ENCODE data around the gene KRTAP10-5. TPM values are rescaled to one million over a fixed set of nuclear protein-coding genes. Genes with fewer than 3 reads are reported as not detected.
"Not testable (repeated sequence)": the region's sequence is repeated elsewhere in the genome, so short reads cannot be mapped to it uniquely, and the experiment has no call there.

Gene KRTAP10-5
- total RNA-seq, 1 donor from 2014 or later: not detected

DNA sequence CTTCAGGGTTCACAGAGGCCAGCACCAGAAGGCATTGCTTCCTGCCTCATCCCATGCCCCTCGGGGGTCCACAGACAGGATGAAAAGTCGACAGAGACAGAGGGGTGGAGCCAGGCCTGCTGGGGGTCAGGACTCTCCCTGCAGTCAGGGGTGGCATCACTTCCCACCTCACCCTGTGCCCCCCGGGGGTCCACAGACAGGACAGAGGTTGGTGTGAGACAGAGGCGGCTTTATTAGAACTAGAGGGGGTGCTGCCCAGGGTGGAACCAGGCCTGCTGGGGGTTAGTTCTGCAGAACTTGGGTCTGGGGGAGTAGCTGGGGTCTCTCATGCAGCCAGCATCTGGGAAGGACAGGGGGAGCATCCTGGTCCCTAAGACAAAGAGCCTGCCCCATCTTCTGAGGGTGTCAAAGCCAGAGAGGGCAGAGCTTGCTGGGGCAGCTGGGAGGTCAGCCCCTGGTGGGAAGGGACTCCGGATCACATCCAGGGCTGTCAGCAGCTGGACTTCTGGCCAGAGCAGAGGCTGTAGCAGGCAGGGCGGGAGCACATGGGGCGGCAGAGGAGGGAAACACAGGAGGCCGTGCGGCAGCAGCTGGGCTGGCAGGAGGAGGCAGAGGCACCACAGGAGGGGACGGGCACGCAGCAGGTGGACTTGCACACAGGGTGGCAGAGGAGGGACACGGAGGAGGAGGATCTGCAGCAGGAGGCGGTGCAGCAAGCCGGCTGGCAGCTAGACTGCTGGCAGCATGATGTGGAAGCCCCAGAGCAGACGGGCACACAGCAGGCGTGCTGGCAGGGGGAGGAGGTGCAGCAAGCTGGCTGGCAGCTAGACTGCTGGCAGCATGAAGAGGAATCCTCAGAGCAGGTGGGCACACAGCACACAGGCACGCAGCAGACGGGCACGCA is 10.7 kb upstream of the KRTAP10-5 start:
- DNase-seq: not testable (repeated sequence)

DNA sequence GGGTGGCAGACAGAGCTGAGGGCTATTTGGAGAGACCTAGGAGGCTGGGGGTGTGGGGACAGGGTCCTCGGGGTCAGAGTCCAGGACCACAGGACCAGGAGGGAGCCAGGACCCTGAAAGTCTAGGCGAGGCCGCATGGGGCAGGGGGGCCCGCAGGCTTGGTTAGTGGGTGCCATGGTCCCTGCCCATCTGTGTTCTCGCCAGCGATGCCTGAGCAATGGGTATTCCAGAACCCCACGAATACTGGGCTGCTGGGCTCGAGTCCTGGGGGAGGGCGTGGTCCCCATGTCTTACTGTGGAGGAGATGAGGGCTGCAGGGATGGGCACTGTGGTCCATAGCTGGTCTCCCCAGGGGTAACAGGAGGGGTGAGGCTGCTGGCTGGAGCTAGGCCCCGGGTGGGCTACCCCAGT is 9.9 kb upstream of the KRTAP10-5 start:
- DNase-seq: no peak

GRCh38 chr21:44589586-44590305 is 9.3 kb upstream of the KRTAP10-5 start:
- no peak for DNase-seq

GRCh38 chr21:44589094-44589493 is 8.7 kb upstream of the KRTAP10-5 start:
- DNase-seq: no peak

DNA sequence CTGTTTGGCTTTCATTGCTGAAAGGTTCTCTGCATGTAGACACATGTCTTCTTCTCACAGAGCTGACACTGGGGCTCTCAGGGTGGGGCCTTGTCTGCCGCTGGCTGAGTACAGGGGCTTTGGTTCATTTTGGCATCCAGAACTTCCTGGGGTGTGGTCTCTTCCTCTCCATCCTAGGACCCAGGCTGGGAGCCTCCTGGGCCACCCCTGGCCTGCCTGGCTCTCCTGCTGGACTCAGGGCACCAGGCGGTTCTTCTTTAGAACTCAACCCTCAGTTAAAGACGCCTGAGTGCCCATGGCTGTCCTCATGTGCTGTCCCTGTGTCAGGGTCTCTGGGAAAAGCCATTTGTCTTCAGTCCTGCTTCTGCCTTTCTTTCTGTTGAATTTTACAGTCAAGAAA is 5.5 kb upstream of the KRTAP10-5 start:
- no peak for DNase-seq

- no peak for DNase-seq
Observed at GRCh38 chr21:44583800-44584147, 3.4 kb upstream of the KRTAP10-5 start.

DNA sequence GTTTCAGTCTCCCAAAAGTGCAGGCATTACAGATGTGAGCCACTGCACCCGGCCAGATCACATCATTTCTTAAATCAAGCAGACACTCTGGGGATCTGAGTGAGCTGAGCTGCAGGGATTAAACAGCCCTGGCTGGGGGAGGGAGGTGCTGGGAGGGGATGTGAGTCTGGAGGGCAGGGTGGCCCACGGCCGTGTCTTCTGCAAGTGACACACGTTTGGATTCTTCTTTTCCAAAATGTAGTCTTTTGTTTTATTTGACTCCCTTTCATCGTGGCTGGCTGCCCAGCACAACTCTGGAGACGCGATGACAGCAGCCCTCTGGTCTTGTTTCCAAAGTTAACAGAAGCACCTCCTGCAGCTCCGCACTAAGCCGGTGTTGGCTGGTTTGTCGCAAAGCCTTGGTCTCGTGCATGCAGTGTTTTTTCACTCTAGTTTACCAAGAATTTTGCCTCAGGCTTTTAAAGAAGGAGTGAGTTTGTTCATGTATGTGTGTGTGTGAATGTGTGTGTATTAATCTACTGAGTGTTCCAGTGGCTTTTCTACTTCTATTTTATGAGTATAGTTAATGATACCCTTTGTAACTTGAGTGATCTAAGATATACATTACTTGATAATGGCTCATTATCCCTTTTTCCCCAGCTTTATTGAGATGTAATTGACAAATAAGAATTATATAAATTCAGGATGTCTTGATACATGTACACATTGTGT is 2.8 kb upstream of the KRTAP10-5 start:
- DNase-seq: no peak

GRCh38 chr21:44582055-44582454 is 1.7 kb upstream of the KRTAP10-5 start:
- DNase-seq: no peak

GRCh38 chr21:44581158-44581557 is 754 bp upstream of the KRTAP10-5 start:
- DNase-seq: no peak

- DNase-seq: no peak
Observed at GRCh38 chr21:44579833-44580144, 615 bp downstream of the KRTAP10-5 start.

- no peak for DNase-seq
Observed at GRCh38 chr21:44579056-44579832, 1.2 kb downstream of the KRTAP10-5 start.

DNA sequence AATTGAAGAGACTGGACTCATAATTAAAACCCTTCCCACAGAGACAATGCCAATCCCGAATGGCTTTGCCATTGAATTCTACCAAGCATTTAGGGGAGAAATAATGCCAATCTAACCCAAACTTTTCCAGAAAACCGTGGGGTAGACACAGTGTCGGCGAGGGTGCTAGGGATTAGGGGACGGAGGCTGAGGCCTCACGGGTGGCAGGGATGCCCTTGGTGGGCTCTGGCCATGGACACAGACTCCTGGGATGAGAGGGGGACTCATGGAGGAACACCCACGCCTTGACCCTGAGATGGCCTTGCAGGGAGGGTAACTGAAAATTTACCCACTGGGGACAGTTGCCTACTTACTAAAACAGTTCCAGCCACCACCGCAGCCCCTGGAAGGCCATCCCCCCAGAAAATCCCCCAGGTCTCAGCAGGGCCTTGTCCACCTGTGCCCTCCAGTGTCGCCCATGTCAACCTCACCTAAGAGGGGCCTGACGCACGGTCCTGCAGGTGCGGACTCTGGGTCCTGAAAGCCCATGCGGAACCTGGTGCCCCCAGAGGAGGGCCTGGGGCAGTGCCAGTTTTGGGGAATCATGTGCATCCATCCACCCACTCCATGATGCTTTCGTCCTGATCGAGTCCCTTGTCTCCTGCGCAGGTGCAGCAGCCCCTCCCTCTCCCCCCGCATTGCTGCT is 1.9 kb downstream of the KRTAP10-5 start:
- no peak for DNase-seq

DNA sequence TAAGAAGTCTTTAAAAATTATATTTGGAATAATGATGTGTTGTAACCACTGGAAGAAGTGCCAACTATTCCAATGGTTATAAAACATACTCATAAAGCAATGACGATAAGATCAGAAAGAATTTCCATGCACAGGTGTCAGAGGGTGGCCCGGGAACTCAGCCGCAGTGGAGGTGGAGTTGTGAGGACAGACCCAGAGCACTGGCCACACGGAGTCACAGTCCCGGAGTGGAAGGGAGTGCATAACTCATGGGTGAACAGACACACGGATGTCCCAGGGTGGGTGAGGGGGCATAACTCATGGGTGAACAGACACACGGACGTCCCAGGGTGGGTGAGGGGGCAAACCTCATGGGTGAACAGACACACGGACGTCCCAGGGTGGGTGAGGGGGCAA is 4.4 kb downstream of the KRTAP10-5 start:
- no peak for DNase-seq

DNA sequence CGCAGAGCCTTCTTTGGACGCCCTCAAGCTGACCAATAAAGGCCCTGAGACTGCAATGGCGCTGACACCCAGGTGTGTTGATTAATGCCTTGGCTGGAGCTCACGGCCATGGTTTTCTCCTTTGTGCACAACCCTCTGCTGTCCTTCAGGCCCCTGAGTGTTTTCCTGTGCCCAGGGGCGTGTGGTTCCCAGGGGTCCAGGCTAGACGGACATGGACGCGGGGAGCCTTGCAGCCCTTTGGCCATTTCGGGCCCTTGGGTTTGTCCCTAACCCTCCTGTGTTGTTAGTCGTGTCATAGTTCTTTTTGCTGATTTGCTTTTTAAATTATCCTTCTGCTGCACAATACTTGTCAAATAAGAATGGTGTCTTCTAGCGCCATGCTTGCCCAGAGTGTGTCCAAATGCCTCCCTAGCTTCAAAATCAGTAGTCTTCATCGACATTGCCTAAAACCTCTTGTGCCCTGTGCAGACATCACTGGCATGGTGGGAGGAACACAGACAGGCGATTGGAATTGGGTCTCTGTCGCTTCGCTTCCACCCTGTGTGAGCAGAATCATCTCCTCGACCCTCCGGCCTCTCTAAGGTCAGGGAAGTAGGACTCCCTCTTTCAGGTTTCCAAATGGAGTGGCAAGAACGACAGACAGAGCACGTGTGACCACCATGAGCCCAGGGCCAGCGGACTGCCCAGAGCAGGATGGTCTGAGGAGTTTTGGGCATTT is 4.9 kb downstream of the KRTAP10-5 start:
- DNase-seq: no peak

GRCh38 chr21:44574457-44575306 is 5.7 kb downstream of the KRTAP10-5 start:
- DNase-seq: no peak

DNA sequence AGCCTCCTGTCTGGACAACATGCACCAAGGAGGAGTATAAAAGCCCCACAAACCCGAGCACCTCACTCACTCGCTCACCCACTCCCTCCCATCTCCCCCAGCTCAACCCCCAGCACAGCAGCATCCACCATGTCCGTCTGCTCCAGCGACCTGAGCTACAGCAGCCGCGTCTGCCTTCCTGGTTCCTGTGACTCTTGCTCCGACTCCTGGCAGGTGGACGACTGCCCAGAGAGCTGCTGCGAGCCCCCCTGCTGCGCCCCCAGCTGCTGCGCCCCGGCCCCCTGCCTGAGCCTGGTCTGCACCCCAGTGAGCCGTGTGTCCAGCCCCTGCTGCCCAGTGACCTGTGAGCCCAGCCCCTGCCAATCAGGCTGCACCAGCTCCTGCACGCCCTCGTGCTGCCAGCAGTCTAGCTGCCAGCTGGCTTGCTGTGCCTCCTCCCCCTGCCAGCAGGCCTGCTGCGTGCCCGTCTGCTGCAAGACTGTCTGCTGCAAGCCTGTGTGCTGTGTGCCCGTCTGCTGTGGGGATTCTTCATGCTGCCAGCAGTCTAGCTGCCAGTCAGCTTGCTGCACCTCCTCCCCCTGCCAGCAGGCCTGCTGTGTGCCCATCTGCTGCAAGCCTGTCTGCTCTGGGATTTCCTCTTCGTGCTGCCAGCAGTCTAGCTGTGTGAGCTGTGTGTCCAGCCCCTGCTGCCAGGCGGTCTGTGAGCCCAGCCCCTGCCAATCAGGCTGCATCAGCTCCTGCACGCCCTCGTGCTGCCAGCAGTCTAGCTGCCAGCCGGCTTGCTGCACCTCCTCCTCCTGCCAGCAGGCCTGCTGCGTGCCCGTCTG is 6.6 kb downstream of the KRTAP10-5 start, which contains the start of gene KRTAP10-4:
TSS of gene KRTAP10-4 (plus strand) at position 100 of the 827 bp plus-strand sequence. CDS start at position 130, 30 bp downstream.
- not testable (repeated sequence) for DNase-seq

DNA sequence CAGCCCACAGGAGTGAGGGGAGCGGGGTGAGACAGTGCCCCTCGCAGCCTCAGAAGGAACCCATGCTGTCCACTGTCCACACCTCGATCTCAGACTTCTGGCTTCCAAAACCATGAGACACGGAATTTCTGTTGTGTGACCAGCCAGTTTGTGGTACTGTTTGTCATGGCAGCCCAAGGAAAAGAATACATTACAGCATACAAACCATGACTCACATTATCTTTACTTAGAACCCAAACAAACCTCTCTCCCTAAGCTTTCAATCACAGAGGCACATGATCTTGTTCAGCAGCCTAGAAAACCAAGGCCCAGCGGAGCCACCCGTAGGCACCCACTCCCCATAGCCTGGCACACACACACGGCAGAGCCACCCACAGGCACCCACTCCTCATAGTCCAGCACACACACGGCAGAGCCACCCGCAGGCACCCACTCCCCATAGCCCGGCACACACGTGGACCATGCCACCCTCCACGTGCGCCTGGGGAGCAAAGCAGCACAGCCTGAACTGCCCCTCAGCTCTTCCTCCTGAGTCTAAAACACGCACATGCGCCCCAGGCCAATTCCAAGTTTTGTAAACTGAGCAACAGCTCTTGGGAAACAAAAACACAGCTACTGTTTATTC is 7.3 kb downstream of the KRTAP10-5 start:
- no peak for DNase-seq

- no peak for DNase-seq
Observed at GRCh38 chr21:44571844-44572782, 8.3 kb downstream of the KRTAP10-5 start.
